Upper lobe of right lung (tissue), 1 donor: ENCODE data around the gene VWA5A. TPM values are rescaled to one million over a fixed set of nuclear protein-coding genes. Genes with fewer than 3 reads are reported as not detected.

ENCODE experiments used
- ATAC-seq: fragments of 200-7000 bp; cut with Tn5 transposase; one replicate; pipeline ENCODE4 v1.9.1; 2020; ENCODE audit warnings: mild to moderate bottlenecking, moderate library complexity
- DNase-seq: peaks from one replicate; pipeline ENCODE4 v3.0.0-alpha.2; 2020
- H3K27ac ChIP-seq: fragments of 200-600 bp; one replicate; pipeline ENCODE4 v1.8.0; 2022
- H3K27me3 ChIP-seq: fragments of 200-600 bp; one replicate; pipeline ENCODE4 v1.8.0; 2022; ENCODE audit warnings: mild to moderate bottlenecking
- H3K36me3 ChIP-seq: fragments of 200-600 bp; one replicate; pipeline ENCODE4 v1.8.0; 2022
- H3K4me1 ChIP-seq: fragments of 200-600 bp; one replicate; pipeline ENCODE4 v1.8.0; 2022
- H3K4me3 ChIP-seq: fragments of 200-600 bp; one replicate; pipeline ENCODE4 v1.8.0; 2022; ENCODE audit warnings: mild to moderate bottlenecking
- H3K9me3 ChIP-seq: fragments of 200-600 bp; one replicate; pipeline ENCODE4 v1.8.0; 2022
- intact Hi-C: fragments of 100-400 bp; cut with DNase I; formaldehyde crosslinking; loops from one replicate; pipeline ENCODE4 v1.11.0; 2022
- total RNA-seq: library from RNA; stranded (reverse); fragmentation: NEBNext Ultra II Directional; extraction: Animal tissue kit (Norgen Biotek cat#: 25700); gene quantifications from one replicate; pipeline ENCODE4 v1.2.1, GENCODE V29; 2021
- TF ChIP-seq, protein P1 (sequence below): fragments of 200-600 bp; IDR thresholded peaks from one replicate; pipeline ENCODE4 v1.8.0; 2022; ENCODE audit warnings: antibody characterized with exemption
- donor health status: DM: no; HTN: yes; CAD: no; lungs with severe emphysema.

The VWA5A gene
- total RNA-seq, 1 donor from 2014 or later, result 42.0 TPM

DNA sequence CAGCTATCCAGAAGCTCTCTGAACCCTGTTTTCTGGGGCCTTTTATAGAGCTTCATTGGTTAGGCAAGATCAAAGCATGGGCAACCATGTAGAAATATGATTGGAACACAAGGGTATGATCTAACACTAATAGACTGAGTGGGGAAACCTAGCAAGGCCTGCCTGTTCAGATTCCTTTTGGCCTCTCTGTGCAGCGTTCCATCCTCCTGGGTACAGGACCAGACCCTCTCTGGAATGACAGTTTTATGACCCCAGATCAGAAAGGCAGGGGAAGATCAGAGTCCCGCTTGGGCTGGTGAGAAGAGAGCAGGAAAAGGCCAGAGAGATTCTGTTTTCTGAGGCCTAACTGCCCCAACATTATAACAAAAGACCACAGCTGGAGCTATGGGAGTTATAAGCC is 36.7 kb upstream of the VWA5A start:
- ATAC-seq (no peak), DNase-seq (no peak)
- H3K4me3 ChIP-seq, result no peak overlapping the region
- peaks cover 31% of the 10 kb centered on the region for H3K27me3 ChIP-seq
- no peak overlapping the region for H3K27ac ChIP-seq
- intact Hi-C loops, result no loop called here
- no peaks in the 10 kb centered on the region for H3K9me3 ChIP-seq
- no peaks in the 10 kb centered on the region for H3K36me3 ChIP-seq
- peaks cover 6% of the 10 kb centered on the region for H3K4me1 ChIP-seq
- TF ChIP-seq, protein P1, sequence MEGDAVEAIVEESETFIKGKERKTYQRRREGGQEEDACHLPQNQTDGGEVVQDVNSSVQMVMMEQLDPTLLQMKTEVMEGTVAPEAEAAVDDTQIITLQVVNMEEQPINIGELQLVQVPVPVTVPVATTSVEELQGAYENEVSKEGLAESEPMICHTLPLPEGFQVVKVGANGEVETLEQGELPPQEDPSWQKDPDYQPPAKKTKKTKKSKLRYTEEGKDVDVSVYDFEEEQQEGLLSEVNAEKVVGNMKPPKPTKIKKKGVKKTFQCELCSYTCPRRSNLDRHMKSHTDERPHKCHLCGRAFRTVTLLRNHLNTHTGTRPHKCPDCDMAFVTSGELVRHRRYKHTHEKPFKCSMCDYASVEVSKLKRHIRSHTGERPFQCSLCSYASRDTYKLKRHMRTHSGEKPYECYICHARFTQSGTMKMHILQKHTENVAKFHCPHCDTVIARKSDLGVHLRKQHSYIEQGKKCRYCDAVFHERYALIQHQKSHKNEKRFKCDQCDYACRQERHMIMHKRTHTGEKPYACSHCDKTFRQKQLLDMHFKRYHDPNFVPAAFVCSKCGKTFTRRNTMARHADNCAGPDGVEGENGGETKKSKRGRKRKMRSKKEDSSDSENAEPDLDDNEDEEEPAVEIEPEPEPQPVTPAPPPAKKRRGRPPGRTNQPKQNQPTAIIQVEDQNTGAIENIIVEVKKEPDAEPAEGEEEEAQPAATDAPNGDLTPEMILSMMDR, result no peak

DNA sequence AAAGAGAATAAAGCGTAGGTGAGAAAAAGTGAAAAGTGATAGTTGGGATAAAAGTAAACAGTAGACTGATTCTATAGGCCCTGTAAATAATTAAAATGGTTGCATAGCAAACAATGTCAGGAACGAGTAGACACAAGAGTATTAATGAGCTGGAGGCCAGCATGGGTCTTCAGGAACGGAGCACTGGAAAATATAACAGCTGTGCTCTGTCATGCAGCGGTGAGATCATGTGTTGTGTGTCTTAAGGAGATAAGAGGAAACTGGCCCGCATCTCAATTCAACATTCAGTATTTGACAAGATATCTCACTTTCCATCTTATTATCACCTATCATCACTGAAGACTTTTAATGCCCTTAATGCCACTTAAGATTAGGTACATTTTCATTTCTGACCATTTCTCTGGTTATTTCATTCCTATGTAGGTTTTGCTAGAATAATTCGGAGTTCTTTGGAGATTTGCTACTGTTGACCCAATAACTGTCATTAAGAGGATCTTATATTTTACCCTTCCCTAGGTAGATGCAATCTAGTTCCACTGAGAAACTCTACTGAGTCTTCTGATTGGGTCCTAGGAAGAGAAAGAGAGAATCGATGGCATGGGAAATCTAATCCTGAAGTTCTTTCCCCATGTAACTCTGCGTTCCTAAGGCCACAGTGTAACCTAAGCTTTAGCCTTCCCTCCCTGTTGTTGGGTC is 35.5 kb upstream of the VWA5A start:
- no peaks in the 10 kb centered on the region for H3K9me3 ChIP-seq
- ATAC-seq (no peak), DNase-seq (no peak)
- no peak overlapping the region for H3K27ac ChIP-seq
- TF ChIP-seq, protein P1, result no peak
- peaks cover 34% of the 10 kb centered on the region for H3K27me3 ChIP-seq
- H3K4me1 ChIP-seq, result peaks cover 6% of the 10 kb centered on the region
- H3K36me3 ChIP-seq, result no peaks in the 10 kb centered on the region
- intact Hi-C loops, result no loop called here
- H3K4me3 ChIP-seq, result no peak overlapping the region

DNA sequence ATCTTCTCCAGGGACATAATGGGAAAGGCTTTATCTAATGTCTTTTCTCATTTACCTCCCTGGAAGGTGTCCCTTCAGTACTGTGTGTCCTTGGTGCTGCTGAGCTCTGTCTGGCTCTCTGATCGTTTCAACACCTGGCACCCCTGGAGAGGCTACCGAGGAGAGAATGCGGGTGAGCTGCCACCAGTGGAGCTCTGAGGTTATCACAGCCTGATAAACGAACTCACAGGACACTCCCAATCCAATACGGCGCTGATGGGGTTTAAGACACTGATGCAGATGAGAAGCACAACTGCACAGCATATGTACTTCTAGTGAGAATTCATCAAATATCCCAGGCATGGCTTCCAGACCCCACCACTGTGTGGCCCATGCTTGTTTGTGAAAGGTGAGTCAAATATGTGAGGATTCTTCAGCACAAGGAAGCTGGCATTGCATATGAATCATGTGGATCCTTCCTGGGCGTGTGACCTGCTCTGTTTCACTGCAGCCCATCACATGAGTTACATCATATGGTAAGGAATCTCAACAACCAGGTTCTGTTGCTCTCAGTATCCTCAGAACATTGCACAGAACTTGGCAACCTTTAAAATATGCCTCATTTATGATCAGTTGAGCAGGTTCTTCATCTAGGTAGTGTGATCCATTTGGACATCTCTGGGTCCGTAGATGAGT is 34.8 kb upstream of the VWA5A start:
- intact Hi-C loops, result no loop called here
- no peak for ATAC-seq
- DNase-seq, result no peak
- Histone ChIP-seq H3K27ac (no peak overlapping the region), H3K27me3 (peaks cover 30% of the 10 kb centered on the region), H3K4me3 (no peak overlapping the region), H3K9me3 (no peaks in the 10 kb centered on the region), H3K36me3 (no peaks in the 10 kb centered on the region), H3K4me1 (peaks cover 6% of the 10 kb centered on the region)
- TF ChIP-seq, protein P1, result no peak

DNA sequence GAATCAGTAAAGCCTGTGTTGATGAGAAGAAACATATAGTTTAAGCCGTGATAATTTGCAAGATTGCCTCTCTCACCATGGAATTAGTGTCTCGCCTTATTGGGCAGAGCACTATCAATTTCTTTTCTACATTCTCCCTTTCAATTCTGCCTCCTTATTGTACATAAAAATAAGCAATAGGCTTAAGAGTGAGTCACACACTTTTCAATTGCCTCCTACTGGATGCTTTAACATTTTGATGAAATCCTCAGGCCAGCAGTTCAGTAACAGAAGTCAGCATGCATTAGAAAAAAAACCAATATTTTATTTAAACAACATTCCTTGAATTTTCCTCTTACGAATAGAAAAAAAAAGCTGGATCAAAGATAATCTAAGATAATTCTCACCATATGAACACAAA is 33.8 kb upstream of the VWA5A start:
- intact Hi-C loops, result no loop called here
- no peak overlapping the region for H3K4me3 ChIP-seq
- no peak for ATAC-seq
- DNase-seq, result no peak
- no peaks in the 10 kb centered on the region for H3K36me3 ChIP-seq
- H3K27me3 ChIP-seq, result peaks cover 23% of the 10 kb centered on the region
- no peak overlapping the region for H3K27ac ChIP-seq
- no peaks in the 10 kb centered on the region for H3K9me3 ChIP-seq
- TF ChIP-seq, protein P1, result no peak
- H3K4me1 ChIP-seq, result no peaks in the 10 kb centered on the region

DNA sequence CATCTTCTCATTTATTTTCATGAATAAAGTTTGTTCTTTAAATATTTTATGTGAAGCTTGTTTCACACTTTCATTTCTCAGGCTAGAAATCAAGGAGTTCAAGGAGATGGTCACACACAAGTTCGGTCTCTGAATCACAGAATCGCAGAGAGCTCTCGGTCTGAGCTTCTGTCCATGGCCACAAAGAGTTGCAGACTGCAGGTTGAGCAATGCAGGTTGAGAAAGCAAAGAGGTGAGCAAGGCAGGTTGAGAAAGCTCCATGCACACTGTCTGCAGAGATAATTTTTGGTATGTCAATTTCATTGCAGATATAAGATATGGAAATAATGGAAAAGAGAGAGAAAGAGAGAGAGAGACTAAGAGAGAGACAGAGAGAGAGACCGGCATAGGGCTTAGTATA is 32.9 kb upstream of the VWA5A start:
- Histone ChIP-seq H3K27ac (no peak overlapping the region), H3K9me3 (no peaks in the 10 kb centered on the region), H3K27me3 (peaks cover 22% of the 10 kb centered on the region), H3K36me3 (no peaks in the 10 kb centered on the region), H3K4me3 (no peak overlapping the region), H3K4me1 (no peaks in the 10 kb centered on the region)
- DNase-seq (no peak), ATAC-seq (no peak)
- TF ChIP-seq, protein P1, result no peak
- intact Hi-C loops, result no loop called here
